Neuronal stem cell (in vitro differentiated cells): ENCODE data around the gene ALPP.

Experiments
- DNase-seq: peaks from one replicate; pipeline ENCODE4 v3.0.0-alpha.2; 2013; ENCODE audit warnings: low spot score
- H2AFZ ChIP-seq: one replicate; pipeline ENCODE4 v1.6.1; 2013; ENCODE audit warnings: mild to moderate bottlenecking, low read length, inconsistent platforms
- H2AK5ac ChIP-seq: 2 replicates; pipeline ENCODE4 v1.6.1; 2013; ENCODE audit warnings: low read depth, mild to moderate bottlenecking, inconsistent platforms, low read length, moderate library complexity, mixed read lengths
- H2BK120ac ChIP-seq: 2 replicates; pipeline ENCODE4 v1.6.1; 2013; ENCODE audit warnings: low read depth, mild to moderate bottlenecking, inconsistent platforms, low read length, moderate library complexity, mixed read lengths
- H2BK12ac ChIP-seq: one replicate; pipeline ENCODE4 v1.6.1; 2013; ENCODE audit warnings: low read length, inconsistent platforms
- H2BK15ac ChIP-seq: 2 replicates; pipeline ENCODE4 v1.6.1; 2013; ENCODE audit warnings: mild to moderate bottlenecking, low read length, inconsistent platforms, mixed read lengths
- H2BK5ac ChIP-seq: one replicate; pipeline ENCODE4 v1.6.1; 2013; ENCODE audit warnings: inconsistent platforms, mild to moderate bottlenecking, low read length, moderate library complexity
- H3K14ac ChIP-seq: one replicate; pipeline ENCODE4 v1.6.1; 2013; ENCODE audit warnings: low read length, inconsistent platforms
- H3K18ac ChIP-seq: 2 replicates; pipeline ENCODE4 v1.6.1; 2013; ENCODE audit warnings: low read length, inconsistent platforms
- H3K23ac ChIP-seq: 2 replicates; pipeline ENCODE4 v1.6.1; 2013; ENCODE audit warnings: low read depth, mild to moderate bottlenecking, mixed read lengths, low read length, inconsistent platforms; ENCODE audit not compliant: poor library complexity
- H3K27ac ChIP-seq: replicated peaks from 3 replicates; pipeline ENCODE4 v1.5.1; 2013; ENCODE audit warnings: low read length, inconsistent platforms
- H3K27me3 ChIP-seq, 3 experiments: 2 replicates each; pipeline ENCODE4 v1.6.1; 2013; ENCODE audit warnings: low read length in 3 of 3, mild to moderate bottlenecking in 2 of 3, inconsistent platforms in 1 of 3, low read depth in 1 of 3, mixed read lengths in 1 of 3, moderate library complexity in 1 of 3; ENCODE audit not compliant: control insufficient read depth in 3 of 3, insufficient read depth in 3 of 3
- H3K36me3 ChIP-seq, 2 donors: replicated peaks in 1 of 2; 2 replicates each; pipeline ENCODE4 v1.6.1; 2013; ENCODE audit warnings: low read length in 2 of 2; ENCODE audit not compliant: control insufficient read depth in 2 of 2, insufficient read depth in 2 of 2
- H3K4ac ChIP-seq: 2 replicates; pipeline ENCODE4 v1.6.1; 2013; ENCODE audit warnings: inconsistent platforms, mild to moderate bottlenecking, low read length, moderate library complexity
- H3K4me1 ChIP-seq, 2 donors: 1 replicate in 1 of 2; 2 replicates in 1 of 2; pipeline ENCODE4 v1.6.1; 2013; ENCODE audit warnings: low read length in 2 of 2, low read depth in 1 of 2; ENCODE audit not compliant: control insufficient read depth in 2 of 2, insufficient read depth in 1 of 2
- H3K4me2 ChIP-seq: one replicate; pipeline ENCODE4 v1.6.1; 2013; ENCODE audit warnings: mild to moderate bottlenecking, low read length, inconsistent platforms; ENCODE audit not compliant: insufficient read depth, poor library complexity, severe bottlenecking
- H3K4me3 ChIP-seq, 2 donors: 2 replicates each; pipeline ENCODE4 v1.5.1; 2013; ENCODE audit warnings: low read length in 2 of 2, mild to moderate bottlenecking in 2 of 2, inconsistent platforms in 1 of 2, moderate library complexity in 1 of 2
- H3K79me1 ChIP-seq: one replicate; pipeline ENCODE4 v1.6.1; 2013; ENCODE audit warnings: low read depth, mild to moderate bottlenecking, inconsistent platforms, low read length, moderate library complexity
- H3K9ac ChIP-seq: one replicate; pipeline ENCODE4 v1.6.1; 2013; ENCODE audit warnings: mild to moderate bottlenecking, low read depth, low read length, inconsistent platforms; ENCODE audit not compliant: poor library complexity
- H3K9me3 ChIP-seq, 2 donors: replicated peaks in 1 of 2; 2 replicates each; pipeline versions ENCODE3 to v1.6.1; 2013; ENCODE audit warnings: low read length in 2 of 2, mild to moderate bottlenecking in 2 of 2, inconsistent platforms in 1 of 2, low read depth in 1 of 2, mixed read lengths in 1 of 2, moderate library complexity in 1 of 2; ENCODE audit not compliant: control insufficient read depth in 2 of 2, insufficient read depth in 1 of 2
- H4K8ac ChIP-seq: one replicate; pipeline ENCODE4 v1.6.1; 2013; ENCODE audit warnings: low read depth, mild to moderate bottlenecking, inconsistent platforms, low read length, moderate library complexity
- H4K91ac ChIP-seq: one replicate; pipeline ENCODE4 v1.6.1; 2013; ENCODE audit warnings: low read length, low read depth, mild to moderate bottlenecking, inconsistent platforms; ENCODE audit not compliant: poor library complexity
- WGBS, 2 donors: extraction: QIAGEN DNeasy Blood & Tissue Kit; methylation state at CpG; one replicate each; pipeline ENCODE4 v1.1.7; 2013; ENCODE audit warnings: missing lambda C conversion rate in 2 of 2, mixed read lengths in 1 of 2; ENCODE audit not compliant: insufficient read length in 2 of 2, insufficient replicate concordance in 1 of 2; ENCODE audit errors: extremely low coverage in 2 of 2; 5-methylcytosine and 5-hydroxymethylcytosine counted together

ALPP gene

GRCh38 chr2:232415138-232415690, 36.7 kb downstream of the ALPP start:
- peaks cover 23 to 90% (median 35%) of the 10 kb centered on the region in 3 experiments for H3K27me3 ChIP-seq
- WGBS, 2 donors, result no CpG with 5 or more reads among the region's 8 CpGs

DNA sequence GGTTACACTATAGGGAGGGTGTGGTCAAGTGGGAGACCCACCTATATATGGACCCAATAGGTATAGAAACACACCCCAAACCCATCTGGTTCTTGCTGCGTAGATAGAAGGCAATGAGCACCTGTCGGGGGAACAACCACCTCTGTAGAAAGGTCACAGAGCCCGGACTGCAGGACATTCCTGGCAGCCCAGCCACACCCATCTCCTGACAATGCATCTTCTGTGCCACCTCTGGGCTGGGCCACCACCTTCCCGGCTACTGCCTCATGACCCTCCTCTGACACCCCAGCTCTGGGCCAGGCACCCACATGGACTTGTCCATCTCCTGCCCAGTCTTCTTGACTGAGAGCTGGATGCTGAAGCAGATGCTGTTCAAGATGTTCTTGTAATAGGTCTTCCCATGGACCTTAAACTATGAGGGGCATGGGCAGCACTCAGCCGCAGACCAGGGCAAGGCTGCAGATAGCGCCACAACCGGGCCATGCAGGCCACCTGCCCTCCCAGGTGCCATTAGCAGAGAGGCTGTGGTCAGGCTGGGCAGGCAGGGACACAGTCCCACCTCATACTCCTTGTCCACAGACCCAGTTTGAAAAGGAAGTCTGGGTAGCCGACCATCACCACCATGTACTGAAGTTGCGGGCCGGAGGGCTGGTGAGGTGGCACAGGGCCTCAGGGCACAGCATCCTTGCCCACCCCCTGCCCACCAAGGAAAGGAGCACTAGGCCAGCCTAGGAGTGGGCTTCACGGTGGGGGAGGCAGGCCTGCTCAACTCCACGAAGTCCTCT, 37.4 kb downstream of the ALPP start:
- H3K4ac ChIP-seq, result no peak overlapping the region
- no peak overlapping the region for H2AFZ ChIP-seq
- peaks cover 30 to 93% (median 42%) of the 10 kb centered on the region in 3 experiments for H3K27me3 ChIP-seq
- no peak overlapping the region for H3K23ac ChIP-seq
- no peak overlapping the region for H3K4me3 ChIP-seq
- no peak overlapping the region for H3K4me2 ChIP-seq
- H2BK120ac ChIP-seq, result no peak overlapping the region
- H3K79me1 ChIP-seq, result peaks cover 2% of the 10 kb centered on the region
- H2BK5ac ChIP-seq, result no peak overlapping the region
- H3K9ac ChIP-seq, result peak overlapping the region; percentile 44
- H3K9me3 ChIP-seq, result peaks cover 0 to 4% of the 10 kb centered on the region in 2 donors
- peak overlapping the region; percentile 70 for H2AK5ac ChIP-seq
- H3K18ac ChIP-seq, result peak overlapping the region; percentile 70
- H3K27ac ChIP-seq, result no peak overlapping the region
- WGBS, 2 donors, result no CpG with 5 or more reads among the region's 12 CpGs
- H2BK15ac ChIP-seq, result peak overlapping the region; percentile 15
- no peak overlapping the region for H3K14ac ChIP-seq
- no peak overlapping the region for H4K8ac ChIP-seq
- H3K4me1 ChIP-seq, result peaks cover 3 to 13% of the 10 kb centered on the region in 2 donors
- no peaks in the 10 kb centered on the region for H3K36me3 ChIP-seq
- no peak for DNase-seq
- no peak overlapping the region for H2BK12ac ChIP-seq
- H4K91ac ChIP-seq, result no peak overlapping the region

More at GRCh38 chr2:232415138-232415690, 36.7 kb downstream of the ALPP start:
- Histone ChIP-seq H2BK15ac (no peak overlapping the region), H2AK5ac (peak overlapping the region; percentile 73), H2AFZ (no peak overlapping the region), H3K27ac (no peak overlapping the region), H3K14ac (no peak overlapping the region), H3K36me3 (no peaks in the 10 kb centered on the region), H2BK12ac (no peak overlapping the region), H3K4me2 (no peak overlapping the region), H3K9me3 (peaks cover 0 to 4% of the 10 kb centered on the region in 2 donors), H4K8ac (no peak overlapping the region), H2BK5ac (no peak overlapping the region), H3K79me1 (peaks cover 2% of the 10 kb centered on the region), H2BK120ac (no peak overlapping the region), H4K91ac (no peak overlapping the region), H3K9ac (no peak overlapping the region), H3K4me1 (peaks cover 0 to 11% of the 10 kb centered on the region in 2 donors), H3K23ac (no peak overlapping the region), H3K18ac (peak overlapping the region; percentile 44), H3K4ac (no peak overlapping the region), H3K4me3 (no peak overlapping the region)
- DNase-seq, result no peak

DNA sequence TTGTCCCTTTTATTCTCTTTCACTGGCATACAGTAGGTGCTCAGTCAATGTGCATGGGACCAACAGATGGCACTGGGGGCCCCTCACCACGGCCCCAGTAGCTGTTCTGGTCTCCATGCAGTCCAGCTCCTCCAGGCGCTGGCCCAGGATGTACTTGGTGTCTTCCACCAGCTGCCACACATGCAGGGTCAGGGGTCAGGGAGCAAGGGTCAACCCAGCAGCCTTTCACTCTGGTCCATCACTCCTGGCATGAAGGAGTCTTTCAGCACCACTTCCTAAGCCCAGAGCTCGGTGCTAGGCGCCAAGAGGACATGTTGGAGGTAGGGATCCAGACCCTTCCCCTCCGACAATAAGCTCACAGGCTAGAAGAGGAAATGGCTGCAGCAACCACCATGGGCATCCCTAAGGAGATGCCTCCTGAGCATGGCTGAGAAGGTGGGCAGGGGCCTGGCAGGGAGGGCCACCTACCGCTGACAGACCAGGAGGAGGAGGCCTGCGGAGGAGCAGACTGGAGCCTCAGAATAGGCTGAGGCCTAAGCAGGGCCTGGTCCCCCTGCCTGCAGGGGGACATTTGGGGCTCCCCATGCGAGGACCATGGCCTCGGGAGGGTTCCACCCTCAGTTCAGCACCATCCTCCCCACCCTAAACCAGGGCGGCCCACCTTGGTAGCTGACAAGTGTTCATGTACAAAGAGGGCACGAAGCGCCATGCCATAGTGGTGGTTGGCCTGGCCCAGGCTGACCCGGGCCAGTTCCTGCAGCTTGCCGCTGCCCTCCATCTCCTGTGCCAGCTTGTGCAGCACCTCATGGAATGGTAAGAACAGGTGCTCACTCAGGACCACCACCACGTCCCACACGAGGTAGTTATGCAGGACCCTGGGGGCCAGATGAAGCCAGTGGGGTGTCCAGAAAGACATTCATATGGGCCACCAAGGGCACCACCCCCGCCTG, 38.2 kb downstream of the ALPP start:
- peaks cover 8 to 11% of the 10 kb centered on the region in 2 donors for H3K9me3 ChIP-seq
- peak overlapping the region; percentile 47 for H3K14ac ChIP-seq
- peaks cover 3 to 13% of the 10 kb centered on the region in 2 donors for H3K4me1 ChIP-seq
- peaks cover 39 to 94% (median 51%) of the 10 kb centered on the region in 3 experiments for H3K27me3 ChIP-seq
- no peak overlapping the region for H3K4me3 ChIP-seq
- no peaks in the 10 kb centered on the region for H3K36me3 ChIP-seq
- peaks cover 2% of the 10 kb centered on the region for H3K79me1 ChIP-seq
- H3K18ac ChIP-seq, result peak overlapping the region; percentile 17
- H3K9ac ChIP-seq, result peak overlapping the region; percentile 44
- no peak overlapping the region for H4K91ac ChIP-seq
- H3K4ac ChIP-seq, result peak overlapping the region; percentile 67
- WGBS, 2 donors, result no CpG with 5 or more reads among the region's 17 CpGs
- H3K4me2 ChIP-seq, result no peak overlapping the region
- peak overlapping the region; percentile 6 for H2BK15ac ChIP-seq
- no peak overlapping the region for H2AFZ ChIP-seq
- H4K8ac ChIP-seq, result no peak overlapping the region
- no peak overlapping the region for H2BK5ac ChIP-seq
- no peak for DNase-seq
- H2BK12ac ChIP-seq, result no peak overlapping the region
- no peak overlapping the region for H2BK120ac ChIP-seq
- no peak overlapping the region for H3K27ac ChIP-seq
- H2AK5ac ChIP-seq, result no peak overlapping the region
- H3K23ac ChIP-seq, result no peak overlapping the region
